CD4-positive, CD25-positive, alpha-beta regulatory T cell (primary cell): ENCODE results near the gene GAPVD1. TPM values are rescaled to one million over a fixed set of nuclear protein-coding genes. Genes with fewer than 3 reads are reported as not detected.

Experiments
- ATAC-seq, 2 donors: fragments of 150-1000 bp; cut with Tn5 transposase; one replicate each; pipeline ENCODE4 v1.10.0; 2021; ENCODE audit warnings: low read depth in 2 of 2, moderate number of reproducible peaks in 2 of 2, moderate library complexity in 1 of 2
- DNase-seq, 3 donors: peaks; one replicate each; pipeline versions ENCODE4 v3.0.0 to v3.0.0-alpha.2; 2012 to 2022; ENCODE audit warnings: mixed read lengths in 1 of 3
- H3K27ac ChIP-seq: one replicate; pipeline ENCODE4 v1.7.0; 2013; ENCODE audit warnings: mild to moderate bottlenecking, low read length; ENCODE audit not compliant: insufficient read depth, poor library complexity, severe bottlenecking
- H3K27me3 ChIP-seq: one replicate; pipeline ENCODE4 v1.7.0; 2013; ENCODE audit warnings: low read length; ENCODE audit not compliant: control insufficient read depth, insufficient read depth
- H3K36me3 ChIP-seq: one replicate; pipeline ENCODE4 v1.7.0; 2013; ENCODE audit warnings: mild to moderate bottlenecking, low read length, moderate library complexity; ENCODE audit not compliant: control insufficient read depth, insufficient read depth
- H3K4me1 ChIP-seq: 2 replicates; pipeline ENCODE4 v1.7.0; 2013; ENCODE audit warnings: mild to moderate bottlenecking, low read length; ENCODE audit not compliant: insufficient read depth, control insufficient read depth, poor library complexity, severe bottlenecking
- H3K4me3 ChIP-seq: one replicate; pipeline ENCODE4 v1.7.0; 2013; ENCODE audit warnings: low read depth, mild to moderate bottlenecking, low read length, moderate library complexity
- H3K9me3 ChIP-seq, 2 experiments: 1 replicate in 1 of 2; 2 replicates in 1 of 2; pipeline ENCODE4 v1.7.0; 2013; ENCODE audit warnings: low read length in 2 of 2, mild to moderate bottlenecking in 1 of 2, moderate library complexity in 1 of 2; ENCODE audit not compliant: control insufficient read depth in 2 of 2
- H3K27ac Mint-ChIP-seq, 3 donors: one replicate each; pipeline ENCODE4 v1.8.0; 2020 to 2022; ENCODE audit warnings: mild to moderate bottlenecking in 3 of 3, mixed read lengths in 3 of 3, moderate library complexity in 2 of 3
- H3K27me3 Mint-ChIP-seq: one replicate; pipeline ENCODE4 v1.8.0; 2022; ENCODE audit warnings: mild to moderate bottlenecking, mixed read lengths
- H3K36me3 Mint-ChIP-seq: one replicate; pipeline ENCODE4 v1.8.0; 2020; ENCODE audit warnings: mixed read lengths
- H3K4me1 Mint-ChIP-seq, 4 donors: one replicate each; pipeline ENCODE4 v1.8.0; 2020 to 2022; ENCODE audit warnings: mixed read lengths in 4 of 4, mild to moderate bottlenecking in 1 of 4
- H3K4me3 Mint-ChIP-seq, 4 donors: one replicate each; pipeline ENCODE4 v1.8.0; 2020 to 2022; ENCODE audit warnings: mild to moderate bottlenecking in 4 of 4, mixed read lengths in 4 of 4, moderate library complexity in 3 of 4
- H3K9me3 Mint-ChIP-seq, 7 donors: one replicate each; pipeline ENCODE4 v1.8.0; 2020 to 2022; ENCODE audit warnings: mixed read lengths in 7 of 7, mild to moderate bottlenecking in 3 of 7, moderate library complexity in 2 of 7
- polyA plus RNA-seq, 4 donors: library from polyadenylated mRNA; unstranded; fragments of 300-500 nt; fragmentation: Illumina TruSeq; gene quantifications; one replicate each; pipeline ENCODE4 v1.2.3, GENCODE V29; 2021
- total RNA-seq: library from RNA; stranded (reverse); gene quantifications from one replicate; pipeline ENCODE4 v1.2.3, GENCODE V29; 2022

Gene GAPVD1
- total and polyA plus RNA-seq, 5 donors from 2014 or later, result 34.0 to 65.4 (median 35.5) TPM

GRCh38 chr9:125410522-125410894 is 148.9 kb downstream of the GAPVD1 start:
- Histone ChIP-seq H3K36me3 (no peaks in the 10 kb centered on the region), H3K4me3 (no peak overlapping the region), H3K4me1 (peaks cover 13% of the 10 kb centered on the region), H3K9me3 (no peaks in the 10 kb centered on the region), H3K27ac (no peak overlapping the region), H3K27me3 (no peaks in the 10 kb centered on the region)
- Mint-ChIP-seq H3K4me3 (peak overlapping the region in 3 of 4 donors; percentile 40 to 79 (median 65)), H3K27me3 (peaks cover 29% of the 10 kb centered on the region), H3K27ac (peak overlapping the region in 1 of 3 donors; percentile 71), H3K36me3 (no peaks in the 10 kb centered on the region), H3K9me3 (peaks cover 0 to 2% (median 0%) of the 10 kb centered on the region in 7 donors), H3K4me1 (peaks cover 6 to 20% (median 7%) of the 10 kb centered on the region in 4 donors)
- no peak for ATAC-seq
- DNase-seq, result no peak

GRCh38 chr9:125411171-125411756 is 149.6 kb downstream of the GAPVD1 start:
- no peak overlapping the region for H3K27ac ChIP-seq
- Mint-ChIP-seq H3K27ac (no peak overlapping the region), H3K9me3 (peaks cover 0 to 2% (median 0%) of the 10 kb centered on the region in 7 donors), H3K27me3 (peaks cover 23% of the 10 kb centered on the region), H3K36me3 (no peaks in the 10 kb centered on the region), H3K4me3 (peak overlapping the region in 2 of 4 donors; percentile 50), H3K4me1 (peaks cover 6 to 15% (median 7%) of the 10 kb centered on the region in 4 donors)
- peaks cover 13% of the 10 kb centered on the region for H3K4me1 ChIP-seq
- H3K36me3 ChIP-seq, result no peaks in the 10 kb centered on the region
- no peaks in the 10 kb centered on the region for H3K9me3 ChIP-seq
- no peak for DNase-seq
- H3K27me3 ChIP-seq, result no peaks in the 10 kb centered on the region
- ATAC-seq, result no peak
- no peak overlapping the region for H3K4me3 ChIP-seq

GRCh38 chr9:125412166-125412565 is 150.5 kb downstream of the GAPVD1 start:
- no peaks in the 10 kb centered on the region for H3K36me3 ChIP-seq
- H3K27me3 ChIP-seq, result no peaks in the 10 kb centered on the region
- ATAC-seq (no peak), DNase-seq (no peak)
- H3K4me3 ChIP-seq, result no peak overlapping the region
- Mint-ChIP-seq H3K4me1 (peaks cover 6 to 13% (median 7%) of the 10 kb centered on the region in 4 donors), H3K4me3 (no peak overlapping the region), H3K36me3 (peaks cover 3% of the 10 kb centered on the region), H3K9me3 (peaks cover 0 to 2% (median 0%) of the 10 kb centered on the region in 7 donors), H3K27ac (no peak overlapping the region), H3K27me3 (peaks cover 20% of the 10 kb centered on the region)
- H3K4me1 ChIP-seq, result peaks cover 13% of the 10 kb centered on the region
- no peaks in the 10 kb centered on the region for H3K9me3 ChIP-seq
- H3K27ac ChIP-seq, result no peak overlapping the region

- Mint-ChIP-seq H3K4me1 (peaks cover 5 to 8% (median 7%) of the 10 kb centered on the region in 4 donors), H3K36me3 (peaks cover 3% of the 10 kb centered on the region), H3K4me3 (no peak overlapping the region), H3K27me3 (peaks cover 16% of the 10 kb centered on the region), H3K9me3 (peaks cover 0 to 2% (median 0%) of the 10 kb centered on the region in 7 donors), H3K27ac (no peak overlapping the region)
- Histone ChIP-seq H3K27ac (no peak overlapping the region), H3K4me3 (no peak overlapping the region), H3K9me3 (no peaks in the 10 kb centered on the region), H3K36me3 (no peaks in the 10 kb centered on the region), H3K27me3 (no peaks in the 10 kb centered on the region), H3K4me1 (peaks cover 2% of the 10 kb centered on the region)
- ATAC-seq, result no peak
- DNase-seq, result no peak
Observed at GRCh38 chr9:125413579-125413978, 152.0 kb downstream of the GAPVD1 start.

GRCh38 chr9:125415583-125416460 is 154.2 kb downstream of the GAPVD1 start:
- Histone ChIP-seq H3K4me1 (no peaks in the 10 kb centered on the region), H3K36me3 (no peaks in the 10 kb centered on the region), H3K27ac (no peak overlapping the region), H3K27me3 (no peaks in the 10 kb centered on the region), H3K4me3 (no peak overlapping the region), H3K9me3 (no peaks in the 10 kb centered on the region)
- no peak for ATAC-seq
- peaks cover 0 to 2% (median 0%) of the 10 kb centered on the region in 4 donors for H3K4me1 Mint-ChIP-seq
- no peak for DNase-seq
- peak overlapping the region in 1 of 3 donors; percentile 40 for H3K27ac Mint-ChIP-seq
- peaks cover 11% of the 10 kb centered on the region for H3K27me3 Mint-ChIP-seq
- peaks cover 6% of the 10 kb centered on the region for H3K36me3 Mint-ChIP-seq
- H3K4me3 Mint-ChIP-seq, result no peak overlapping the region
- no peaks in the 10 kb centered on the region for H3K9me3 Mint-ChIP-seq

- no peaks in the 10 kb centered on the region for H3K9me3 Mint-ChIP-seq
- DNase-seq (no peak), ATAC-seq (no peak)
- H3K27ac ChIP-seq, result no peak overlapping the region
- peaks cover 6% of the 10 kb centered on the region for H3K36me3 Mint-ChIP-seq
- H3K4me1 Mint-ChIP-seq, result peaks cover 0 to 2% (median 0%) of the 10 kb centered on the region in 4 donors
- H3K27me3 ChIP-seq, result no peaks in the 10 kb centered on the region
- H3K36me3 ChIP-seq, result no peaks in the 10 kb centered on the region
- no peak overlapping the region for H3K4me3 ChIP-seq
- peaks cover 5% of the 10 kb centered on the region for H3K27me3 Mint-ChIP-seq
- H3K4me1 ChIP-seq, result no peaks in the 10 kb centered on the region
- no peak overlapping the region for H3K4me3 Mint-ChIP-seq
- no peak overlapping the region for H3K27ac Mint-ChIP-seq
- H3K9me3 ChIP-seq, result no peaks in the 10 kb centered on the region
Observed at GRCh38 chr9:125416517-125416916, 154.9 kb downstream of the GAPVD1 start.
